Type B pancreatic cell (in vitro differentiated cells): Measurements from ENCODE around the gene SEMA4G. TPM values are rescaled to one million over a fixed set of nuclear protein-coding genes. Genes with fewer than 3 reads are reported as not detected.

Experiments
- DNase-seq: peaks from one replicate; pipeline ENCODE4 v3.0.0; 2021; ENCODE audit warnings: mixed read lengths; ENCODE audit not compliant: unreplicated experiment; ENCODE audit errors: extremely low spot score
- H3K27ac Mint-ChIP-seq: 2 replicates; pipeline ENCODE4 v1.8.0; 2021; ENCODE audit warnings: mild to moderate bottlenecking, mixed read lengths
- H3K27me3 Mint-ChIP-seq: 2 replicates; pipeline ENCODE4 v1.8.0; 2021; ENCODE audit warnings: mixed read lengths
- H3K36me3 Mint-ChIP-seq: 2 replicates; pipeline ENCODE4 v1.8.0; 2021; ENCODE audit warnings: mixed read lengths
- H3K4me1 Mint-ChIP-seq: one replicate; pipeline ENCODE4 v1.8.0; 2021; ENCODE audit warnings: mixed read lengths; ENCODE audit not compliant: unreplicated experiment
- H3K4me3 Mint-ChIP-seq: 2 replicates; pipeline ENCODE4 v1.8.0; 2021; ENCODE audit warnings: mild to moderate bottlenecking, mixed read lengths
- H3K9me3 Mint-ChIP-seq: 2 replicates; pipeline ENCODE4 v1.8.0; 2021; ENCODE audit warnings: mixed read lengths
- total RNA-seq: library from RNA; stranded (reverse); gene quantifications from 2 replicates; pipeline ENCODE4 v1.2.1, GENCODE V29; 2021; ENCODE audit warnings: low replicate concordance
- TF ChIP-seq, protein P1 (sequence below): fragments of 200-600 bp; sonication (generic); conservative IDR thresholded peaks from 2 replicates; pipeline ENCODE4 v1.5.0; 2021; ENCODE audit warnings: antibody characterized with exemption, mild to moderate bottlenecking

Gene SEMA4G
- total RNA-seq, 1 donor from 2014 or later: 46.0 TPM

DNA sequence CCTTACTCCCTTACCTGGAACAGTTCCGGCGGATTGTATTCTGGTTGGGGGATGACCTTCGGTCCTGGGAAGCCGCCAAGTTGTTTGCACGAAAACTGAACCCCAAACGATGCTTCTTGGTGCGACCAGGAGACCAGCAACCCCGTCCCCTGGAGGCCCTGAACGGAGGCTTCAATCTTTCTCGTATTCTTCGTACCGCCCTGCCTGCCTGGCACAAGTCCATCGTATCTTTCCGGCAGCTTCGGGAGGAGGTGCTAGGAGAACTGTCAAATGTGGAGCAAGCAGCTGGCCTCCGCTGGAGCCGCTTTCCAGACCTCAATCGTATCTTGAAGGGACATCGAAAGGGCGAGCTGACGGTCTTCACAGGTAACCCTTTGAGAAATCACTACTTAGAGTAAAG lies 19.8 kb downstream of the SEMA4G start:
- Mint-ChIP-seq H3K4me3 (no peak overlapping the region), H3K27ac (no peak overlapping the region), H3K4me1 (peaks cover 25% of the 10 kb centered on the region), H3K36me3 (peaks cover 20% of the 10 kb centered on the region), H3K27me3 (no peaks in the 10 kb centered on the region), H3K9me3 (no peaks in the 10 kb centered on the region)
- no peak for DNase-seq
- TF ChIP-seq, protein P1, sequence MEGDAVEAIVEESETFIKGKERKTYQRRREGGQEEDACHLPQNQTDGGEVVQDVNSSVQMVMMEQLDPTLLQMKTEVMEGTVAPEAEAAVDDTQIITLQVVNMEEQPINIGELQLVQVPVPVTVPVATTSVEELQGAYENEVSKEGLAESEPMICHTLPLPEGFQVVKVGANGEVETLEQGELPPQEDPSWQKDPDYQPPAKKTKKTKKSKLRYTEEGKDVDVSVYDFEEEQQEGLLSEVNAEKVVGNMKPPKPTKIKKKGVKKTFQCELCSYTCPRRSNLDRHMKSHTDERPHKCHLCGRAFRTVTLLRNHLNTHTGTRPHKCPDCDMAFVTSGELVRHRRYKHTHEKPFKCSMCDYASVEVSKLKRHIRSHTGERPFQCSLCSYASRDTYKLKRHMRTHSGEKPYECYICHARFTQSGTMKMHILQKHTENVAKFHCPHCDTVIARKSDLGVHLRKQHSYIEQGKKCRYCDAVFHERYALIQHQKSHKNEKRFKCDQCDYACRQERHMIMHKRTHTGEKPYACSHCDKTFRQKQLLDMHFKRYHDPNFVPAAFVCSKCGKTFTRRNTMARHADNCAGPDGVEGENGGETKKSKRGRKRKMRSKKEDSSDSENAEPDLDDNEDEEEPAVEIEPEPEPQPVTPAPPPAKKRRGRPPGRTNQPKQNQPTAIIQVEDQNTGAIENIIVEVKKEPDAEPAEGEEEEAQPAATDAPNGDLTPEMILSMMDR: no peak

DNA sequence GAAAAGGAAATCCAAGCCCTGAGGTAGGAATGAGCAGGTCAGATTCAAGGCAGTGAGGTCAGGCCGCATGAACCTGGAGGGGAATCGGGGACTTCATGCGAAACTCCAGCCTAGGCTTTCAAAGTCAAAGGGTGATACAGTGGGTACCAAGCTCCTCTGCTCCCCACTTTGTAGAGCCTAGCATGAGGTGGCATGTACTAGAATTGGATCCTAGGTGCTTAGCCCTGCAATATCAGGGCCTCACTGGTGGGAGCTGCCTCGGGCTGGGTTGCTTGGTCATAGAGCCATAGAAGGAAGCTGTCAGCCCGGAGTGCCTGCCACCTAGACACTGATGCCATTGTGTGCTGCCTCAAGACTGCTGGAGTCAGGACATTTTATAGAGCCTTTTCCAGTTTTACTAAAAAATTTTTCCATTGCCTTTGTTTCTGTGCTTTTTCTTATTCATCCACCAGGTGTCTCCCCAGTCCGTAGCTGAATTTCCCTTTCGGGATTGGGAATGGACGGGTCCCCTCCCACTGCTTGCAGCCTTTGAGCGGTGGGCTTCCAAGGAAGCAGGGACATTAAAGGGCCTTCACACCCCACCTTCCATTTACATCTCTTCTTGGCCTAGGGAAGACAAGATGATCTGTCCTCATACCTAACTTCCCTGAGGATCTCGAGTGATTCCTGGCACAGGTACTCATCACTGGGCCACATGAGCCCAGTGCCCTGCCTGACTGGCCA lies 24.8 kb downstream of the SEMA4G start:
- Mint-ChIP-seq H3K27me3 (no peaks in the 10 kb centered on the region), H3K4me3 (peak overlapping the region; percentile 38), H3K4me1 (peaks cover 28% of the 10 kb centered on the region), H3K27ac (peak overlapping the region; percentile 46), H3K36me3 (peaks cover 15% of the 10 kb centered on the region), H3K9me3 (no peaks in the 10 kb centered on the region)
- DNase-seq: no peak
- TF ChIP-seq, protein P1: peak; percentile 81

DNA sequence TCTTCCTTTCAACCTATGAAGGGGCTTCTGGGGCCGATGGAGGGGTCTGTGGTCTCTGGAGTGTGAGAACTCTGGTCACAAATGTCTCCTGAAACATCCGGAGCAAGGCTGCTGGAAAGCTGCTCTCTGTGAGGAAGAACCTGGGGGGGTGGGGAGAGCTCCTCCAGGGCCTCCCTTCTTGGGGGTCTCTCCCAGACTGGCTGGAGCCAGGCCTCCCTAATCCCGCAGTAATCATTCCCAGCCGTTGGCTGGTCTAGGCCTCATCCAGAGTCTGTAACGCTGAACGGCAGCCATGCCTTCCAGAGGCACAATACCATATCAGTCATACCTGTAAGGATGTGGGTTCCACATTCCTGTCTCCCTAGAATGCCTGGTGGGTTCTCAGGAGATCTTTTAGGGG lies 25.9 kb downstream of the SEMA4G start:
- H3K4me3 Mint-ChIP-seq: peak overlapping the region; percentile 69
- no peak for DNase-seq
- H3K27ac Mint-ChIP-seq: peak overlapping the region; percentile 46
- TF ChIP-seq, protein P1: no peak
- H3K4me1 Mint-ChIP-seq: peaks cover 28% of the 10 kb centered on the region
- peaks cover 15% of the 10 kb centered on the region for H3K36me3 Mint-ChIP-seq
- no peaks in the 10 kb centered on the region for H3K27me3 Mint-ChIP-seq
- no peaks in the 10 kb centered on the region for H3K9me3 Mint-ChIP-seq

DNA sequence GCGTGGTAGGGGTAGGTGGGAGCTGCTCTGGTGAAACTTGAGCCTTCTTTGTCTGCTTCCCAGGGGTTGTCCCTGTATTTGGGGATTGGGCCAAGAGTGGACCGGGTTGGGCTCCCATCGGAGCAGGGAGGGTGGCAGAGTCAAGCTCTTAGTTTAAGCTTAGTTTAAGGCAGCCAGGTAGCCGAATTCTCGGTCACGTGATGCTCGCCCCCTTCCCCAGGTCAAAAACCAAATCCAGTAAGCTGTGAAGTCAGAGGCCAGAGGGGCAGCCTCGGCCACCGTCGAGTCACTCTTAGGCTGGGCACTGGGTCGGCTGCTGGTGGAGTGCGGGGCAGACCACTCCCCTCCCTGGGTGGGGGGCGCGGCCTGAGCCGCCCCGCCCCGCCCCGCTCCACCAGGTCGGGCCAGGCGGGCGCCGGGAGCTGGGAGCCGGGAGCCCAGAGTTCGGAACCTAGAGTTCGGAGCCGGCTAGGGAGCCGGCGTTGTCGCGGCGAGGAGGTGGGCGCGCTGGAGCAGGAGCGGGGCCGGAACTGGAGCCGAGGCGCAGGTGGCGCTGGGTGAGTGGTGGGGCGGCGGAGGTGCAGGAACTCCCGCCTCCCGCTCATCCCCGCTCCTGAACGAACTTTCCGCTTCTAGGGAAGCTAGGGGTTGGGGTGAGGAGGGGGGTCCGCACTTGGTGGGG lies 27.5 kb downstream of the SEMA4G start:
- Mint-ChIP-seq H3K27ac (peak overlapping the region; percentile 70), H3K9me3 (no peaks in the 10 kb centered on the region), H3K27me3 (no peaks in the 10 kb centered on the region), H3K36me3 (peaks cover 4% of the 10 kb centered on the region), H3K4me3 (peak overlapping the region; percentile 94), H3K4me1 (peaks cover 30% of the 10 kb centered on the region)
- no peak for DNase-seq
- TF ChIP-seq, protein P1: no peak

DNA sequence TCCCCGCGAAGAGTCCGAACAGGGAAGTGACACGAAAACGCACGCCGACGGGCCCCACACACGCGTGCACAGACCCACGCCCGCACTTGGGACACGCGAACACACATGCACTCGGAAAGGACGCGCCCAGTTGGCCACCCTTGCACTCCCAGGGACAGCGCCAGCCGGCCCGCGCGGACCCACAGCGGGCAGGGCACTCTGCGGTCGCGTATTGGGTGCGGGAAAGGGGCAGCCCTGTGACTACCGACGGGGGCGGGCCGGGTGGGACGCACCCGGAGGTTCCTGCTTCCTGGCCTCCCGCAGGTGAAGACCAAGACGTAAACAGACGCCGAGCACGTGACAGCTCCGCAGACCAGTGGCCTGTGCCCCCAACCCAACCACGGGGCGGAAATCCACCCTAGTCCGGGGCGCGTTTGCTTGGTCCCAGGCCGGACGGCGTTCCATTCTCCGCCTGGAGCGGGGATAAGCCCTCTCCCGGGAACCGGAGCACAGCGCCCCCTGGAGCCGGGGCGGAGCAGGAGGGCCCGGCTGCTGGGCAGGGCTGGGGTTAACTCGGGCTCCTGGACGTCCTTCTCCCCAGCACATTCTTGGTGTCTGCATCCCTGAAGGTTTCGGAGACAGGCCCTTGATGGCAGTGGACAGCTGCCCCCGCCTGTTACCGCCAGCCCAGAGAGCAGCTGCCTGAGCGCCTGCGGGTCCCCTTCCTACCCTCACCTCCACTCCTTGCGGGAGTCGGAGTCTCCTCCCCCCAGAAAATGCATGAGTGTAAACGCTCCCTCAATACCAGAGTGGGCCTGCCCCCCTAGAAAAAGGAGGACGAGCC lies 28.3 kb downstream of the SEMA4G start:
- DNase-seq: peak; percentile 92
- TF ChIP-seq, protein P1: peak; percentile 93
- H3K27ac Mint-ChIP-seq: peak overlapping the region; percentile 95
- no peaks in the 10 kb centered on the region for H3K9me3 Mint-ChIP-seq
- peaks cover 4% of the 10 kb centered on the region for H3K36me3 Mint-ChIP-seq
- H3K4me1 Mint-ChIP-seq: peaks cover 30% of the 10 kb centered on the region
- no peaks in the 10 kb centered on the region for H3K27me3 Mint-ChIP-seq
- peak overlapping the region; percentile 94 for H3K4me3 Mint-ChIP-seq
